SJCRH30 (cell line): ENCODE data around the gene TMEM97. TPM values are rescaled to one million over a fixed set of nuclear protein-coding genes. Genes with fewer than 3 reads are reported as not detected.
"Not testable (repeated sequence)": the region's sequence is repeated elsewhere in the genome, so short reads cannot be mapped to it uniquely, and the experiment has no call there.

Experiments
- DNase-seq, 2 experiments: peaks; one replicate each; pipeline ENCODE4 v3.0.0-alpha.2; 2015 to 2020
- H3K27ac ChIP-seq: fragments of 250-450 bp; sonication (Bioruptor Pico); 2 replicates; pipeline ENCODE4 v1.5.1; 2020; ENCODE audit warnings: mild to moderate bottlenecking, moderate library complexity
- H3K27me3 ChIP-seq: fragments of 250-450 bp; sonication (Bioruptor Pico); 2 replicates; pipeline ENCODE4 v1.5.1; 2020; ENCODE audit warnings: mild to moderate bottlenecking, moderate library complexity
- H3K36me3 ChIP-seq: fragments of 250-450 bp; sonication (Bioruptor Pico); 2 replicates; pipeline ENCODE4 v1.5.1; 2020; ENCODE audit warnings: mild to moderate bottlenecking, moderate library complexity
- H3K4me1 ChIP-seq: fragments of 250-450 bp; sonication (Bioruptor Pico); 2 replicates; pipeline ENCODE4 v1.5.1; 2020; ENCODE audit warnings: mild to moderate bottlenecking, moderate library complexity
- H3K4me3 ChIP-seq: fragments of 250-450 bp; sonication (Bioruptor Pico); 2 replicates; pipeline ENCODE4 v1.5.1; 2020; ENCODE audit warnings: mild to moderate bottlenecking, moderate library complexity
- H3K9me3 ChIP-seq: fragments of 250-450 bp; sonication (Bioruptor Pico); replicated peaks from 2 replicates; pipeline ENCODE4 v1.5.1; 2020; ENCODE audit warnings: mild to moderate bottlenecking, moderate library complexity
- total RNA-seq: library from RNA; depleted of rRNA; stranded (reverse); fragments of >200 nt; shearing (Covaris generic); gene quantifications from 2 replicates; pipeline ENCODE4 v1.2.3, GENCODE V29; 2014; rRNA removed

Gene TMEM97
- total RNA-seq, result 301 and 322 TPM in 2 replicates

GRCh38 chr17:28318759-28319597 is at the start of gene TMEM97:
TSS of gene TMEM97 (plus strand) at chr17:28319200. CDS start at chr17:28319240, 40 bp downstream.
- H3K4me1 ChIP-seq, result peaks cover 19% of the 10 kb centered on the region; the same call in 1 of the 2 replicates
- H3K4me3 ChIP-seq, result peak within 1 kb of the TSS; percentile 72
- no peaks in the 10 kb centered on the region for H3K27me3 ChIP-seq
- H3K27ac ChIP-seq, result peak within 1 kb of the TSS; percentile 74
- DNase-seq, result peak; percentile 99
- H3K9me3 ChIP-seq, result no peaks in the 10 kb centered on the region
- H3K36me3 ChIP-seq, result peaks cover 12% of the 10 kb centered on the region

GRCh38 chr17:28270055-28270454 is 48.9 kb upstream of the TMEM97 start:
- no peak for DNase-seq
- H3K4me1 ChIP-seq, result peaks cover 5% of the 10 kb centered on the region
- 0 out of 2 replicates have a peak, but pooled peaks cover 6% of the 10 kb centered on the region for H3K9me3 ChIP-seq
- H3K27ac ChIP-seq, result no peak overlapping the region
- H3K4me3 ChIP-seq, result no peak overlapping the region
- H3K36me3 ChIP-seq, result no peaks in the 10 kb centered on the region
- H3K27me3 ChIP-seq, result no peaks in the 10 kb centered on the region

GRCh38 chr17:28270926-28271325 is 48.1 kb upstream of the TMEM97 start:
- H3K4me3 ChIP-seq, result no peak overlapping the region
- H3K27ac ChIP-seq, result no peak overlapping the region
- no peaks in the 10 kb centered on the region for H3K27me3 ChIP-seq
- peaks cover 10% of the 10 kb centered on the region for H3K4me1 ChIP-seq
- H3K36me3 ChIP-seq, result no peaks in the 10 kb centered on the region
- DNase-seq, result no peak
- 0 out of 2 replicates have a peak, but pooled peaks cover 6% of the 10 kb centered on the region for H3K9me3 ChIP-seq

GRCh38 chr17:28271431-28271830 is 47.6 kb upstream of the TMEM97 start:
- no peak overlapping the region for H3K27ac ChIP-seq
- H3K4me1 ChIP-seq, result peaks cover 10% of the 10 kb centered on the region
- no peaks in the 10 kb centered on the region for H3K27me3 ChIP-seq
- no peak overlapping the region for H3K4me3 ChIP-seq
- 0 out of 2 replicates have a peak, but pooled peaks cover 6% of the 10 kb centered on the region for H3K9me3 ChIP-seq
- DNase-seq, result no peak
- H3K36me3 ChIP-seq, result no peaks in the 10 kb centered on the region

- Histone ChIP-seq H3K36me3 (no peaks in the 10 kb centered on the region), H3K27me3 (no peaks in the 10 kb centered on the region), H3K4me1 (peaks cover 14% of the 10 kb centered on the region), H3K9me3 (0 out of 2 replicates have a peak, but pooled peaks cover 6% of the 10 kb centered on the region), H3K27ac (no peak overlapping the region), H3K4me3 (no peak overlapping the region)
- DNase-seq, result no peak
These were observed 46.8 kb upstream of the TMEM97 start for GRCh38 chr17:28272166-28272565.

GRCh38 chr17:28273341-28273740 is 45.7 kb upstream of the TMEM97 start:
- peaks cover 19% of the 10 kb centered on the region for H3K4me1 ChIP-seq
- not testable (repeated sequence) for H3K27ac ChIP-seq, DNase-seq, H3K27me3 ChIP-seq, H3K36me3 ChIP-seq, H3K4me3 ChIP-seq, H3K9me3 ChIP-seq

GRCh38 chr17:28274591-28275265 is 44.3 kb upstream of the TMEM97 start:
- no peaks in the 10 kb centered on the region for H3K27me3 ChIP-seq
- H3K4me3 ChIP-seq, result no peak overlapping the region
- H3K9me3 ChIP-seq, result no peaks in the 10 kb centered on the region
- DNase-seq, result no peak
- no peak overlapping the region for H3K27ac ChIP-seq
- H3K36me3 ChIP-seq, result no peaks in the 10 kb centered on the region
- H3K4me1 ChIP-seq, result peaks cover 29% of the 10 kb centered on the region

GRCh38 chr17:28276011-28276410 is 43.0 kb upstream of the TMEM97 start:
- Histone ChIP-seq H3K9me3 (no peaks in the 10 kb centered on the region), H3K36me3 (no peaks in the 10 kb centered on the region), H3K27ac (no peak overlapping the region), H3K4me1 (peaks cover 30% of the 10 kb centered on the region), H3K27me3 (no peaks in the 10 kb centered on the region), H3K4me3 (no peak overlapping the region)
- DNase-seq, result no peak

- no peak overlapping the region for H3K4me3 ChIP-seq
- H3K27ac ChIP-seq, result peak overlapping the region; percentile 78; the same call in 1 of the 2 replicates
- H3K9me3 ChIP-seq, result no peaks in the 10 kb centered on the region
- H3K36me3 ChIP-seq, result no peaks in the 10 kb centered on the region
- H3K27me3 ChIP-seq, result no peaks in the 10 kb centered on the region
- peak in 1 of 2 experiments; percentile 14 for DNase-seq
- H3K4me1 ChIP-seq, result peaks cover 48% of the 10 kb centered on the region
These were observed 39.6 kb upstream of the TMEM97 start for GRCh38 chr17:28279411-28279810.

GRCh38 chr17:28280826-28281225 is 38.2 kb upstream of the TMEM97 start:
- no peaks in the 10 kb centered on the region for H3K9me3 ChIP-seq
- H3K4me3 ChIP-seq, result no peak overlapping the region
- H3K36me3 ChIP-seq, result no peaks in the 10 kb centered on the region
- no peak overlapping the region for H3K27ac ChIP-seq
- no peak for DNase-seq
- no peaks in the 10 kb centered on the region for H3K27me3 ChIP-seq
- peaks cover 43% of the 10 kb centered on the region for H3K4me1 ChIP-seq

- Histone ChIP-seq H3K4me1 (peaks cover 37% of the 10 kb centered on the region), H3K4me3 (no peak overlapping the region), H3K27ac (peak overlapping the region; percentile 46), H3K36me3 (no peaks in the 10 kb centered on the region), H3K9me3 (no peaks in the 10 kb centered on the region), H3K27me3 (no peaks in the 10 kb centered on the region)
- peak; percentile 75 to 83 for DNase-seq
These were observed 36.4 kb upstream of the TMEM97 start for GRCh38 chr17:28282596-28282995.

GRCh38 chr17:28285965-28286364 is 33.0 kb upstream of the TMEM97 start:
- Histone ChIP-seq H3K27me3 (no peaks in the 10 kb centered on the region), H3K4me3 (no peak overlapping the region), H3K27ac (peak overlapping the region; percentile 38; the same call in 1 of the 2 replicates), H3K36me3 (no peaks in the 10 kb centered on the region), H3K4me1 (peaks cover 25% of the 10 kb centered on the region), H3K9me3 (no peaks in the 10 kb centered on the region)
- no peak for DNase-seq

GRCh38 chr17:28290703-28291102 is 28.3 kb upstream of the TMEM97 start:
- Histone ChIP-seq H3K27me3 (no peaks in the 10 kb centered on the region), H3K9me3 (no peaks in the 10 kb centered on the region), H3K4me1 (peaks cover 3% of the 10 kb centered on the region; the same call in 1 of the 2 replicates), H3K4me3 (no peak overlapping the region), H3K27ac (no peak overlapping the region), H3K36me3 (no peaks in the 10 kb centered on the region)
- no peak for DNase-seq

- Histone ChIP-seq H3K9me3 (no peaks in the 10 kb centered on the region), H3K4me1 (no peaks in the 10 kb centered on the region), H3K4me3 (no peak overlapping the region), H3K27ac (no peak overlapping the region), H3K27me3 (no peaks in the 10 kb centered on the region), H3K36me3 (no peaks in the 10 kb centered on the region)
- DNase-seq, result no peak
These were observed 27.1 kb upstream of the TMEM97 start for GRCh38 chr17:28291780-28292330.

- H3K27ac ChIP-seq, H3K9me3 ChIP-seq, H3K4me3 ChIP-seq, H3K36me3 ChIP-seq, H3K27me3 ChIP-seq, DNase-seq, H3K4me1 ChIP-seq: not testable (repeated sequence)
These were observed 26.1 kb upstream of the TMEM97 start for GRCh38 chr17:28292878-28293277.
